Sciatic nerve (tissue), 2 donors: ENCODE results near the gene MAG. TPM values are rescaled to one million over a fixed set of nuclear protein-coding genes. Genes with fewer than 3 reads are reported as not detected.
"Not testable (repeated sequence)": the region's sequence is repeated elsewhere in the genome, so short reads cannot be mapped to it uniquely, and the experiment has no call there.

ENCODE experiments used
- ATAC-seq: fragments of 200-7000 bp; cut with Tn5 transposase; one replicate; pipeline ENCODE4 v1.9.1; 2020; ENCODE audit warnings: mild to moderate bottlenecking, moderate library complexity
- DNase-seq: peaks from one replicate; pipeline ENCODE4 v3.0.0-alpha.2; 2020; ENCODE audit warnings: low spot score
- intact Hi-C: fragments of 100-400 bp; cut with DNase I; formaldehyde crosslinking; loops from one replicate; pipeline ENCODE4 v1.14.2; 2022
- total RNA-seq: library from RNA; stranded (reverse); fragmentation: NEBNext Ultra II Directional; extraction: Animal tissue kit (Norgen Biotek cat#: 25700); gene quantifications from one replicate; pipeline ENCODE4 v1.2.1, GENCODE V29; 2021
- donor health status: DM: no; HTN: no; CAD: no.
- donor health status: DM: no; HTN: no; CAD: no.

Gene MAG
- total RNA-seq, 1 donor from 2014 or later: 82.2 TPM

- intact Hi-C loops: loop anchor here (5.0 kb wide), 1 partner anchor 147 kb away; no protein-coding TSS in a partner anchor
- no peak for ATAC-seq
- peak; percentile 47 for DNase-seq
Observed at GRCh38 chr19:35349614-35350521, 57.9 kb downstream of the MAG start.

- DNase-seq (peak; percentile 42), ATAC-seq (no peak)
- intact Hi-C loops: loop anchor here (5.0 kb wide), 1 partner anchor 147 kb away; no protein-coding TSS in a partner anchor
Observed at GRCh38 chr19:35350591-35350990, 58.6 kb downstream of the MAG start.

GRCh38 chr19:35351411-35352176, 59.6 kb downstream of the MAG start:
- intact Hi-C loops: loop anchor here (5.0 kb wide), 1 partner anchor 146 kb away; no protein-coding TSS in a partner anchor
- ATAC-seq: no peak
- DNase-seq: peak; percentile 45

- DNase-seq (no peak), ATAC-seq (no peak)
- intact Hi-C loops: loop anchor here (5.0 kb wide), 1 partner anchor 145 kb away; no protein-coding TSS in a partner anchor
Observed at GRCh38 chr19:35352177-35352447, 60.2 kb downstream of the MAG start.

DNA sequence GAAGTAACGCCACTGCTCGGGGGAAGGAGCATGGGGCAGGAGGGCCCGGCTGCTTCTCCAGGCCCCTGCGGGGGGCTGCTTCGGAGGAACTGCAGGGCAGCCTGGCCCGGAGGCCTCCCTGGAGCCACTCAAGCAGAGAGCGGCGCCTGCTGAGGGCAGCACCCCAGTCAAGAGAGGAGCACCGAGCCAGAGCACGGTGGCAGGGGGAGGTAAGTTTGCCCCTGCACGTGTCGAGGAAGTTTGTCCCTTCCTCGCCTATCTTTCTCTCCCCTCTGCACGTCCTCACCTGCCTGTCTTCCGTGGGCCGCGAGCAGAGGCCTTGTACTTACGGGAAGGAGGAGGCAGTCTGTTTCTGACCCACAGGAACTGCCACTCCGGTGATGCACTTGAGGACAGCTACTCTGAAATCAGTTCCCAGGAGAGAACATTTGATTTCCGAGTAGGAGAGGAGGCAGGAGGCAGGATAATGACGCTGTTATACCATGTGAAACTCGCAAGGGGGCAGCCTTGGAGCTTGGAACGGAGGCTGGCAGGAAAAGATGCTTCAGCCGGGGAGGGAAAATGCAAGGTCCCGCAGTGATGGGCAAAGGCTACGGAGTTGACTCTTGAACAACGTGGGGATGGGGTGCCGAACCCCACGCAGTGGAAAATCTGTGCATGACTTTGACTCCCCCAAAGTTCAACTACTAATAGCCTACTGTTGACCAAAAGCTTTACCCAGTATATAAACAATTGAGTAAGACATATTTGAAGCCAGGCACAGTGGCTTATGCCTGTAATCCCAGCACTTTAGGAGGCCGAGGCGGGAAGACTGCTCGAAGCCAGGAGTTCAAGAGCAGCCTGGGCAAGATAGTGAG, 60.7 kb downstream of the MAG start:
- ATAC-seq: peak; percentile 82
- intact Hi-C loops: loop anchor here (5.0 kb wide), 1 partner anchor 145 kb away; no protein-coding TSS in a partner anchor

GRCh38 chr19:35353635-35354034, 61.7 kb downstream of the MAG start:
- peak; percentile 13 for DNase-seq
- intact Hi-C loops: loop anchor here (5.0 kb wide), 1 partner anchor 144 kb away; no protein-coding TSS in a partner anchor
- ATAC-seq: no peak

More for the DNA sequence above, 60.7 kb downstream of the MAG start:
- DNase-seq: peak; percentile 77

GRCh38 chr19:35354898-35355297, 62.9 kb downstream of the MAG start:
- ATAC-seq (no peak), DNase-seq (peak; percentile 13)
- intact Hi-C loops: loop anchor here (5.0 kb wide), 1 partner anchor 142 kb away; no protein-coding TSS in a partner anchor

- ATAC-seq: no peak
- DNase-seq: peak; percentile 42
- intact Hi-C loops: no loop called here
Observed at GRCh38 chr19:35355791-35356460, 64.0 kb downstream of the MAG start.

- intact Hi-C loops: no loop called here
Observed at GRCh38 chr19:35357867-35358573, 66.1 kb downstream of the MAG start, which contains the start of gene FFAR3. Gene FFAR3, plus strand, starts transcription at chr19:35358460. Its CDS starts 431 bp downstream, at chr19:35358891.

DNA sequence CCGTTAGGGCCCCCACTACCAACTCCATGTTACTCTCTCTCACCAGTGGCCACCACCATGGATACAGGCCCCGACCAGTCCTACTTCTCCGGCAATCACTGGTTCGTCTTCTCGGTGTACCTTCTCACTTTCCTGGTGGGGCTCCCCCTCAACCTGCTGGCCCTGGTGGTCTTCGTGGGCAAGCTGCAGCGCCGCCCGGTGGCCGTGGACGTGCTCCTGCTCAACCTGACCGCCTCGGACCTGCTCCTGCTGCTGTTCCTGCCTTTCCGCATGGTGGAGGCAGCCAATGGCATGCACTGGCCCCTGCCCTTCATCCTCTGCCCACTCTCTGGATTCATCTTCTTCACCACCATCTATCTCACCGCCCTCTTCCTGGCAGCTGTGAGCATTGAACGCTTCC, 66.9 kb downstream of the MAG start:
- DNase-seq: peak; percentile 5
- intact Hi-C loops, ATAC-seq: not testable (repeated sequence)

More at GRCh38 chr19:35357867-35358573, 66.1 kb downstream of the MAG start, which contains the start of gene FFAR3:
- peak; percentile 64 for DNase-seq
- ATAC-seq: peak; percentile 77

DNA sequence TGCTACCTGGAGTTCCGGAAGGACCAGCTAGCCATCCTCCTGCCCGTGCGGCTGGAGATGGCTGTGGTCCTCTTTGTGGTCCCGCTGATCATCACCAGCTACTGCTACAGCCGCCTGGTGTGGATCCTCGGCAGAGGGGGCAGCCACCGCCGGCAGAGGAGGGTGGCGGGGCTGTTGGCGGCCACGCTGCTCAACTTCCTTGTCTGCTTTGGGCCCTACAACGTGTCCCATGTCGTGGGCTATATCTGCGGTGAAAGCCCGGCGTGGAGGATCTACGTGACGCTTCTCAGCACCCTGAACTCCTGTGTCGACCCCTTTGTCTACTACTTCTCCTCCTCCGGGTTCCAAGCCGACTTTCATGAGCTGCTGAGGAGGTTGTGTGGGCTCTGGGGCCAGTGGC, 67.4 kb downstream of the MAG start:
- peak; percentile 33 for DNase-seq
- intact Hi-C loops, ATAC-seq: not testable (repeated sequence)

DNA sequence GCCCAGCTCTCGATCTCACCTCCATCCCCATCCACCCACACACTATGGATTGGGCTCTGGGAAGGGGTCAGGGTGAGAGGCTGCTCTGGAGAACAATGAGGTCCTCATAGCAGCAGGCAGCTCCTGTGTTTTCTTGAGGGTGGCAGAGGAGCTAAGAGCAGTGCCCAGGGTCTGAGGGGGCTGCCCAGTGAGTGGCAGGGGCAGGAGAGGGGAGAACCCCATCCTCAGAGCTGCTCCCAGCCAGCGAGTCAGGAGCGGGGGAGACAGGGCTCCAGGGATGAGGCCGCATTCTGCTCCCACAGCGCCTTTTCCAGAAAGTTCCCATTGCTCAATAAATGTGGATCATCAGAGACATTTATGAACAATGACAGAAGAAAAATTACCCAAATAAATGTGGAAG, 68.1 kb downstream of the MAG start:
- ATAC-seq, intact Hi-C loops, DNase-seq: not testable (repeated sequence)

GRCh38 chr19:35360880-35361420, 69.0 kb downstream of the MAG start:
- no peak for ATAC-seq
- intact Hi-C loops: no loop called here
- no peak for DNase-seq

- ATAC-seq (no peak), DNase-seq (no peak)
- intact Hi-C loops: no loop called here
Observed at GRCh38 chr19:35362261-35363000, 70.5 kb downstream of the MAG start.

DNA sequence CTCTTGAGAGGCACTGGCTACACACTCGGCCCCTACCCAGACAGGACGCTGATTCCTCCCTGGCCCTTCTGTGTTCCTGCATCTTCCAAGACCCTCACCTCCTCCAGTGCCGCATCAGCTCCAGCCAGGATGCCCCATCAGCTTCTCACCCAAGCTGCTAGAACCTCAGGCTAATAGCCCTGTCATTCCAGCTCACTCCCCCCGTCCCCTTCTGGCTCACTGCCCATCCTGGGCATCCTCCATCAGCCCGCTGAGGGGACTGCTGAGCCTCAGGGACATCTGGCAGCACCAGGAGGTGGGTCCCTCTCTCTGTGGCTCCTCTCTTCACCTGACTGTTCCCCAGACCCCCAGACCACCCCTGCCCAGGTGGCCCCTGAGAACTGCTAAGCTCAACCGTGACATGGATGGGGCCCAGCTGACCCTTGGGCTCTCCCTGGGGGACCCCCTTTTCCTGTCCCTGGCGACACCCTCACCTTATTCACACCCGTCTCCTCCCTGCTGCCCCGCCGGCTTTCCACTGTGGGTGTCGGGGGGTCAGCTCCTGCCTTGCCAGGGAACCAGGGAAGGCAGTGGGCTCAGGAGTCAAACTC, 71.1 kb downstream of the MAG start:
- DNase-seq (no peak), ATAC-seq (no peak)
- intact Hi-C loops: no loop called here
